OCI-LY7 (cell line): ENCODE data around the gene GNS. TPM values are rescaled to one million over a fixed set of nuclear protein-coding genes. Genes with fewer than 3 reads are reported as not detected.

Experiments used
- BruUV-seq: library from RNA; stranded (reverse); fragments of 400-500 nt; replicated peaks from 2 replicates; lab custom pipeline; 2021; lab: Mats Ljungman, UMichigan
- CTCF ChIA-PET: fragments of 300-600 bp; sonication (Branson Sonifier 250); formaldehyde crosslinking; loops from one replicate; lab custom pipeline; 2022; ENCODE audit warnings: antibody characterized with exemption; ENCODE audit not compliant: unreplicated experiment; lab: Charles Lee
- POLR2A ChIA-PET: fragments of 300-600 bp; sonication (Branson Sonifier 250); formaldehyde crosslinking; loops from one replicate; lab custom pipeline; 2022; ENCODE audit warnings: antibody characterized with exemption; lab: Charles Lee
- DNase-seq: peaks from one replicate; pipeline ENCODE4 v3.0.0-alpha.2; 2015; ENCODE audit warnings: low spot score
- H2AFZ ChIP-seq: fragments of 200-600 bp; sonication (generic), shearing (Covaris generic); 2 replicates; pipeline ENCODE4 v1.6.1; 2014; ENCODE audit warnings: mild to moderate bottlenecking, antibody characterized with exemption, low read length, moderate library complexity
- H3K27ac ChIP-seq: fragments of 200-600 bp; sonication (generic); 2 replicates; pipeline ENCODE4 v1.5.1; 2014; ENCODE audit warnings: mixed run types, low read depth, mild to moderate bottlenecking, moderate library complexity, low read length, inconsistent platforms; ENCODE audit not compliant: poor library complexity, severe bottlenecking
- H3K36me3 ChIP-seq: fragments of 200-600 bp; sonication (generic); 2 replicates; pipeline ENCODE4 v1.6.1; 2014; ENCODE audit warnings: mild to moderate bottlenecking, antibody characterized with exemption, low read length, moderate library complexity, mixed read lengths; ENCODE audit not compliant: insufficient read depth
- H3K4me1 ChIP-seq: fragments of 200-600 bp; sonication (generic); 2 replicates; pipeline ENCODE4 v1.5.1; 2014; ENCODE audit warnings: mild to moderate bottlenecking, low read length; ENCODE audit not compliant: insufficient read depth, poor library complexity, severe bottlenecking
- H3K4me2 ChIP-seq: fragments of 200-600 bp; sonication (generic); 2 replicates; pipeline ENCODE4 v1.6.1; 2014; ENCODE audit warnings: mild to moderate bottlenecking, low read length
- H3K4me3 ChIP-seq: fragments of 200-600 bp; sonication (generic); 2 replicates; pipeline ENCODE4 v1.5.1; 2014; ENCODE audit warnings: mild to moderate bottlenecking, low read depth, low read length; ENCODE audit not compliant: poor library complexity, severe bottlenecking
- H3K79me2 ChIP-seq: fragments of 200-600 bp; sonication (generic); 2 replicates; pipeline ENCODE4 v1.6.1; 2016; ENCODE audit warnings: low read depth, mild to moderate bottlenecking, low read length, moderate library complexity, mixed read lengths; ENCODE audit not compliant: insufficient read depth
- H3K9me2 ChIP-seq: fragments of 200-600 bp; sonication (generic); 2 replicates; pipeline ENCODE4 v1.6.1; 2016; ENCODE audit warnings: mild to moderate bottlenecking, low read length, mixed read lengths; ENCODE audit not compliant: insufficient read depth
- H3K9me3 ChIP-seq: fragments of 200-600 bp; sonication (generic); 2 replicates; pipeline ENCODE4 v1.6.1; 2014; ENCODE audit warnings: mild to moderate bottlenecking, mixed run types, low read length, mixed read lengths
- H4K20me1 ChIP-seq: fragments of 200-600 bp; sonication (generic); 2 replicates; pipeline ENCODE4 v1.6.1; 2014; ENCODE audit warnings: mild to moderate bottlenecking, antibody characterized with exemption, low read length, moderate library complexity, mixed read lengths; ENCODE audit not compliant: insufficient read depth
- CTCF ChIP-seq: fragments of 200-600 bp; sonication (generic); conservative IDR thresholded peaks from 2 replicates; pipeline ENCODE4 v1.5.1; 2014; ENCODE audit warnings: mild to moderate bottlenecking, antibody characterized with exemption, low read length, moderate library complexity, mixed read lengths
- EZH2phosphoT487 ChIP-seq: fragments of 200-600 bp; sonication (generic); IDR thresholded peaks from 2 replicates; pipeline ENCODE4 v1.6.1; 2018; ENCODE audit warnings: low read depth, borderline replicate concordance, mild to moderate bottlenecking, mixed run types, antibody characterized with exemption, low read length, moderate library complexity, mixed read lengths
- intact Hi-C: fragments of 100-400 bp; cut with micrococcal nuclease; formaldehyde crosslinking; loops from one replicate; pipeline ENCODE4 v1.10.0; 2022; ENCODE audit not compliant: unreplicated experiment
- total RNA-seq, 2 experiments: library from RNA; depleted of rRNA in 1 of 2; stranded (reverse); fragments of >200 nt in 1 of 2; shearing (Covaris generic) in 1 of 2; gene quantifications; 2 replicates each; pipeline ENCODE4 v1.2.3, GENCODE V29; 2014 to 2022

The GNS gene
- total RNA-seq, 2 experiments from 2014 or later, result 8.0 to 16.0 TPM

DNA sequence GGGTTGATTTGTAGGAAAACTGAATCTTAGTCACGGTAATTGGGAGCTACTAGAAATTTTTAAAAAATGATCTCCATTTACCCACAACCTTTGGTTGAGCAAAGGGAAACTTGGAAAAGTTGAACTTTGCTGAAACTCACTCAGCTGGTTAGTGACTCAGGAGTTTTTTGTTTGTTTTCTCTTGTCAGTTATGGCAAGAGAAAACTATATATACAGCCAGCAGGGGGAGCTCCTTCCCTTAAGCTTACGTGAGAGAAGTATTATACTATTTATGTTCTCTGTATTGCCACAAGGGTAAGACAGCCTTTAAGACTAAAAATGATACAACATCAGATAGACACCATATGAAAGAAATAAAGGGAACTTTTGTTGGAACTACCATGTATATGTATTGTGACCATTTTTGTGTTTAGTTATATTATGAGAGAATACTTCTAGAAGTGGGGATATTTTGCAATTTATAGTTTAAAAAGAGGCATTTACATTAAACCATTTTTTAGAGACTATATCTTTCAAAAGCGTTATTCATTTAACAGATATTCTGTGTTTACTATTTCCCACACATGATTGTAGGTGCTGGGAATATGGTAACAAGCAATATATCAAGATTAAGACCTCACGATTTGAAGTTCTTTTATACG is 37.1 kb upstream of the GNS start:
- Histone ChIP-seq H3K4me2 (no peak overlapping the region), H3K9me3 (no peaks in the 10 kb centered on the region), H3K79me2 (no peaks in the 10 kb centered on the region), H3K4me1 (no peaks in the 10 kb centered on the region), H2AFZ (no peak overlapping the region), H3K9me2 (no peaks in the 10 kb centered on the region), H3K36me3 (no peaks in the 10 kb centered on the region), H3K4me3 (no peak overlapping the region), H4K20me1 (no peaks in the 10 kb centered on the region), H3K27ac (no peak overlapping the region)
- TF ChIP-seq EZH2phosphoT487 (no peak), CTCF (peak; percentile 97)
- DNase-seq, result peak; percentile 86
- ChIA-PET CTCF (interaction anchor here (0.5 to 0.8 kb wide), 2 partner anchors 26 to 1487 kb away, joined by 3 read pairs; no protein-coding TSS in a partner anchor), POLR2A (interaction anchor here (0.6 to 1.5 kb wide), 5 partner anchors 11 to 231 kb away, joined by 3 to 9 read pairs (median 3); partner anchors contain the start of gene TBC1D30)
- intact Hi-C loops, result no loop called here
- no TSS peak for BruUV-seq

GRCh38 chr12:64794305-64794704 is 35.1 kb upstream of the GNS start:
- BruUV-seq, result no TSS peak
- Histone ChIP-seq H4K20me1 (no peaks in the 10 kb centered on the region), H3K9me3 (no peaks in the 10 kb centered on the region), H3K36me3 (no peaks in the 10 kb centered on the region), H3K27ac (no peak overlapping the region), H3K4me3 (no peak overlapping the region), H3K9me2 (no peaks in the 10 kb centered on the region), H2AFZ (no peak overlapping the region), H3K79me2 (no peaks in the 10 kb centered on the region), H3K4me2 (no peak overlapping the region), H3K4me1 (no peaks in the 10 kb centered on the region)
- no peak for DNase-seq
- ChIA-PET POLR2A (interaction anchor here (0.6 kb wide), 1 partner anchor 45 kb away, joined by 8 read pairs; no protein-coding TSS in a partner anchor), CTCF (no interaction called here)
- TF ChIP-seq EZH2phosphoT487 (no peak), CTCF (no peak)
- intact Hi-C loops, result no loop called here

- H3K36me3 ChIP-seq, result no peaks in the 10 kb centered on the region
- H3K27ac ChIP-seq, result no peak overlapping the region
- intact Hi-C loops, result no loop called here
- no TSS peak for BruUV-seq
- no peaks in the 10 kb centered on the region for H3K79me2 ChIP-seq
- ChIA-PET CTCF (no interaction called here), POLR2A (interaction anchor here (0.6 to 0.9 kb wide), 4 partner anchors 174 to 277 kb away, joined by 3 read pairs; no protein-coding TSS in a partner anchor)
- no peaks in the 10 kb centered on the region for H4K20me1 ChIP-seq
- no peaks in the 10 kb centered on the region for H3K9me3 ChIP-seq
- DNase-seq, result no peak
- H3K4me1 ChIP-seq, result no peaks in the 10 kb centered on the region
- TF ChIP-seq CTCF (no peak), EZH2phosphoT487 (no peak)
- no peak overlapping the region for H3K4me2 ChIP-seq
- no peak overlapping the region for H3K4me3 ChIP-seq
- H3K9me2 ChIP-seq, result no peaks in the 10 kb centered on the region
- no peak overlapping the region for H2AFZ ChIP-seq
These were observed 34.4 kb upstream of the GNS start for GRCh38 chr12:64793610-64794009.
